ENCODE measurements around the gene SLC1A7. TPM values are rescaled to one million over a fixed set of nuclear protein-coding genes. Genes with fewer than 3 reads are reported as not detected.

SLC1A7 gene
- polyA plus RNA-seq, 2 of the 4 experiments (the other 2 are of a cell fraction) = 0.04 to 0.12 TPM

GRCh38 chr1:53183095-53183990 lies 40.9 kb upstream of the SLC1A7 start:
- H3K4me2 ChIP-seq = peak overlapping the region; percentile 29; the same call in 1 of the 3 replicates
- peak overlapping the region in 1 of 2 experiments; percentile 64; a peak in 3 of 6 replicates for H3K27ac ChIP-seq
- WGBS (ENCODE audit: missing lambda C conversion rate) = 53% methylated on average over 6 of the region's 6 CpGs
- ATAC-seq = no peak; a peak in 1 of 6 replicates
- no peaks in the 10 kb centered on the region for H3K9me3 ChIP-seq
- TF ChIP-seq E2F6 (IDR thresholded peaks at IDR 0.05; ENCODE audit: borderline replicate concordance, low read depth) (no peak), HOXB5 (CRISPR knock-in tag; IDR thresholded peaks at IDR 0.05) (no peak), HOXB13 (CRISPR knock-in tag; IDR thresholded peaks at IDR 0.05; ENCODE audit: low read depth) (no peak), RCOR1 (IDR thresholded peaks at IDR 0.05; ENCODE audit: low read depth, low read length) (no peak), FOSB (CRISPR knock-in tag; IDR thresholded peaks at IDR 0.05) (no peak), HES2 (IDR thresholded peaks at IDR 0.05) (no peak), USF2 (IDR thresholded peaks at IDR 0.05) (no peak), BCL3 (IDR thresholded peaks at IDR 0.05) (no peak), ZC3H11A (IDR thresholded peaks at IDR 0.05) (no peak), RFX5 (IDR thresholded peaks at IDR 0.05) (no peak), TFCP2L1 (CRISPR knock-in tag; IDR thresholded peaks at IDR 0.05) (no peak), NFE2L2 (conservative IDR thresholded peaks at IDR 0.05; ENCODE audit: low read length) (no peak), POLR2A (IDR thresholded peaks at IDR 0.05; ENCODE audit: low read length) (no peak), RARB (CRISPR knock-in tag; IDR thresholded peaks at IDR 0.05) (no peak), HEYL (CRISPR knock-in tag; IDR thresholded peaks at IDR 0.05) (no peak)
- H3K4me1 ChIP-seq = peaks cover 14% of the 10 kb centered on the region; the same call in 2 of the 3 replicates
- no peak for FAIRE-seq
- ChIA-PET CTCF (interaction anchor here (0.6 to 3.0 kb wide), 15 partner anchors 8 to 305 kb away, joined by 3 to 24 read pairs (median 5); partner anchors contain the start of genes CPT2 and ECHDC2), POLR2A (no interaction called here)
- no peak overlapping the region for H3K4me3 ChIP-seq
- DNase-seq (ENCODE audit: low read depth in 1 of 2, low spot score in 1 of 2) = no peak

GRCh38 chr1:53182716-53183094 lies 40.3 kb upstream of the SLC1A7 start:
- no peak overlapping the region for H3K4me3 ChIP-seq
- ATAC-seq = no peak; a peak in 1 of 6 replicates
- H3K27ac ChIP-seq = peak overlapping the region in 1 of 2 experiments; percentile 64; a peak in 4 of 6 replicates
- H3K9me3 ChIP-seq = no peaks in the 10 kb centered on the region
- peaks cover 14% of the 10 kb centered on the region; the same call in 2 of the 3 replicates for H3K4me1 ChIP-seq
- no peak for DNase-seq (ENCODE audit: low read depth in 1 of 2, low spot score in 1 of 2)
- POLR2A ChIA-PET = no interaction called here
- CTCF ChIA-PET = interaction anchor here (0.7 to 2.5 kb wide), 13 partner anchors 8 to 280 kb away, joined by 3 to 9 read pairs (median 5); no protein-coding TSS in a partner anchor
- no peak for FAIRE-seq
- WGBS (ENCODE audit: missing lambda C conversion rate) = 56% methylated on average over 3 of the region's 3 CpGs
- H3K4me2 ChIP-seq = no peak overlapping the region
- TF ChIP-seq HOXA7 (CRISPR knock-in tag; IDR thresholded peaks at IDR 0.05) = no peak
- no peak for TF ChIP-seq KDM1A (IDR thresholded peaks at IDR 0.05; ENCODE audit: low read depth)
- TF ChIP-seq CEBPB (IDR thresholded peaks at IDR 0.05) = no peak
- no peak for TF ChIP-seq CBX8 (IDR thresholded peaks at IDR 0.05)
- TF ChIP-seq REST (IDR thresholded peaks at IDR 0.05) = no peak
- no peak for TF ChIP-seq SMC3 (IDR thresholded peaks at IDR 0.05)
- no peak for TF ChIP-seq HDAC2 (IDR thresholded peaks at IDR 0.05)
- no peak for TF ChIP-seq RAD21 (conservative IDR thresholded peaks at IDR 0.05 in 1 of 2, IDR thresholded peaks at IDR 0.05 in 1 of 2)

Data from A549 (cell line).